ENCODE measurements around the gene ZBTB7A.

- TF ChIP-seq CTCF (IDR thresholded peaks at IDR 0.05; ENCODE audit: borderline replicate concordance, extremely low read depth, low read length, poor library complexity, severe bottlenecking) (no peak), EZH2 (IDR thresholded peaks at IDR 0.05; ENCODE audit: borderline replicate concordance, low read depth, low read length, severe bottlenecking) (no peak)
Measured at GRCh38 chr19:4052114-4052992, 14.3 kb downstream of the ZBTB7A start.

Data from DND-41 (cell line).